ENCODE data around the gene PLEKHG4.
A peak's percentile ranks its signal among the peaks of the same experiment; 100 is the strongest.

PLEKHG4 gene

DNA sequence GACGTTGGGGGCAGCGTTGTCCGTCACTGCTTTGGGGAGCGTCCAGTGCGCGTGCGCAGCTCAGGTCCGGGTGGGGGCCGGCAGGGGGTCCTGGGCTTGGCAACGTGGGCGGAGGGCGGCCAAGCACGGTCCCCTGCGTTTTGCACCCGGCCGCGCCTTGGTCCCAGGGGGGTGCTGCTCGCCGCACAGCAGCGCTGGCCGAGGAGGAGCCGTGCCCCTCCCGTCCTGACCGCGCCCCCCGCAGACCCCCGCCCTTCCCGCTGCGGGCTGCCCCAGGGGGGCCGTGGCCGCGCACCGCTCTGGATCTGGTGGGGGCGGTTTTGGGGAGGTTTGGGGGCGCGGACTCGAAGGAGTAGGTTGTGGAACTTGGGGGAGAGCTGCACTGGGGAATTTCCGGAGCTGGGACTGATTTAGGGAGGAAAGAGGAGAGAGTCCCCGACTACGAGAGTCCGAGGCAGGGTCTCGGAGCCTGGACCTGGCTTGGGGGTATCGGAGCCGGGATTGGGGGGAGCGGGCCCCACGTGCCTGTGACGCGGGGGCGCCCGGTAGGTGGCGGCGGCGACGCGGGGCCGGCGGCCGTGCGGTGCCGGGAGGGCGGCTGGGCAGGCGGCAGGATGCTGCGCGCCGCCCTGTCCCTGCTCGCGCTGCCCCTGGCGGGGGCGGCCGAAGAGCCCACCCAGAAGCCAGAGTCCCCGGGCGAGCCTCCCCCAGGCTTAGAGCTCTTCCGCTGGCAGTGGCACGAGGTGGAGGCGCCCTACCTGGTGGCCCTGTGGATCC lies 30.7 kb upstream of the PLEKHG4 start, which contains the start of gene SLC9A5:
SLC9A5 (plus strand) TSS at position 579 of the 777 bp plus-strand sequence; CDS start at position 615, 36 bp downstream.
- Histone ChIP-seq H3K27ac (ENCODE audit: low read length, poor library complexity, severe bottlenecking) (no peak within 1 kb of the TSS), H3K4me1 (ENCODE audit: control insufficient read depth, insufficient read depth, low read depth, low read length) (peaks cover 46% of the 10 kb centered on the region), H3K14ac (ENCODE audit: low read length in 2 of 2) (peak within 1 kb of the TSS in 1 of 2 experiments; percentile 69), H3K36me3 (ENCODE audit: control insufficient read depth in 1 of 2, insufficient read depth in 2 of 2, low read depth in 1 of 2, low read length in 2 of 2) (peaks cover 8 to 13% of the 10 kb centered on the region in 2 experiments), H2BK5ac (ENCODE audit: low read depth, low read length, poor library complexity, severe bottlenecking) (no peak within 1 kb of the TSS), H2BK120ac (ENCODE audit: low read depth, low read length) (peak within 1 kb of the TSS; percentile 95), H4K8ac (ENCODE audit: low read length) (peak within 1 kb of the TSS; percentile 92), H2BK12ac (ENCODE audit: low read length in 2 of 2) (peak within 1 kb of the TSS in 1 of 2 experiments; percentile 81), H2AFZ (ENCODE audit: low read depth, low read length) (peak within 1 kb of the TSS; percentile 84), H3K9ac (ENCODE audit: low read length) (peak within 1 kb of the TSS; percentile 86), H3K4ac (ENCODE audit: low read depth in 1 of 2, low read length in 2 of 2) (peak within 1 kb of the TSS; percentile 9 to 37), H3K9me3 (ENCODE audit: control insufficient read depth, low read length) (no peaks in the 10 kb centered on the region), H4K91ac (ENCODE audit: low read length) (peak within 1 kb of the TSS; percentile 92), H3K18ac (ENCODE audit: low read depth in 1 of 2, low read length in 2 of 2) (peak within 1 kb of the TSS; percentile 88 to 94), H3K4me2 (ENCODE audit: low read length, poor library complexity, severe bottlenecking) (peak within 1 kb of the TSS; percentile 96), H3K79me1 (replicated peaks; ENCODE audit: low read length, poor library complexity, severe bottlenecking) (peaks cover 4% of the 10 kb centered on the region), H2BK15ac (ENCODE audit: low read depth, poor library complexity, severe bottlenecking) (peak within 1 kb of the TSS; percentile 94), H3K27me3 (ENCODE audit: control insufficient read depth in 1 of 2, insufficient read depth in 1 of 2, low read length in 2 of 2) (peaks cover 0 to 9% of the 10 kb centered on the region in 2 experiments), H3K4me3 (ENCODE audit: insufficient read depth in 1 of 2, low read depth in 1 of 2, low read length in 2 of 2) (peak within 1 kb of the TSS; percentile 69 to 87), H3K23ac (ENCODE audit: low read length in 2 of 2) (peak within 1 kb of the TSS in 1 of 2 experiments; percentile 78), H2AK5ac (ENCODE audit: low read length, severe bottlenecking) (peak within 1 kb of the TSS; percentile 24)
- WGBS = under 1% methylated on average over 73 of the region's 75 CpGs
- DNase-seq = peak; percentile 41

GRCh38 chr16:67249178-67250044 lies 29.9 kb upstream of the PLEKHG4 start:
- Histone ChIP-seq H3K36me3 (ENCODE audit: control insufficient read depth in 1 of 2, insufficient read depth in 2 of 2, low read depth in 1 of 2, low read length in 2 of 2) (peaks cover 8 to 19% of the 10 kb centered on the region in 2 experiments), H3K4me1 (ENCODE audit: control insufficient read depth, insufficient read depth, low read depth, low read length) (peaks cover 40% of the 10 kb centered on the region), H3K18ac (ENCODE audit: low read depth in 1 of 2, low read length in 2 of 2) (peak overlapping the region; percentile 88 to 94), H3K79me1 (replicated peaks; ENCODE audit: low read length, poor library complexity, severe bottlenecking) (peaks cover 2% of the 10 kb centered on the region), H4K8ac (ENCODE audit: low read length) (peak overlapping the region; percentile 92), H3K4me3 (ENCODE audit: insufficient read depth in 1 of 2, low read depth in 1 of 2, low read length in 2 of 2) (peak overlapping the region; percentile 69 to 87), H3K14ac (ENCODE audit: low read length in 2 of 2) (peak overlapping the region in 1 of 2 experiments; percentile 56), H2BK5ac (ENCODE audit: low read depth, low read length, poor library complexity, severe bottlenecking) (no peak overlapping the region), H2BK120ac (ENCODE audit: low read depth, low read length) (peak overlapping the region; percentile 95), H3K9me3 (ENCODE audit: control insufficient read depth, low read length) (no peaks in the 10 kb centered on the region), H4K91ac (ENCODE audit: low read length) (peak overlapping the region; percentile 62), H2BK15ac (ENCODE audit: low read depth, poor library complexity, severe bottlenecking) (peak overlapping the region; percentile 74), H3K4me2 (ENCODE audit: low read length, poor library complexity, severe bottlenecking) (peak overlapping the region; percentile 96), H2AK5ac (ENCODE audit: low read length, severe bottlenecking) (peak overlapping the region; percentile 24), H3K27ac (ENCODE audit: low read length, poor library complexity, severe bottlenecking) (no peak overlapping the region), H3K9ac (ENCODE audit: low read length) (peak overlapping the region; percentile 86), H3K27me3 (ENCODE audit: control insufficient read depth in 1 of 2, insufficient read depth in 1 of 2, low read length in 2 of 2) (peaks cover 0 to 9% of the 10 kb centered on the region in 2 experiments), H2BK12ac (ENCODE audit: low read length in 2 of 2) (peak overlapping the region in 1 of 2 experiments; percentile 45), H3K23ac (ENCODE audit: low read length in 2 of 2) (peak overlapping the region in 1 of 2 experiments; percentile 78), H3K4ac (ENCODE audit: low read depth in 1 of 2, low read length in 2 of 2) (peak overlapping the region in 1 of 2 experiments; percentile 37), H2AFZ (ENCODE audit: low read depth, low read length) (peak overlapping the region; percentile 70)
- 16% methylated on average over 21 of the region's 22 CpGs for WGBS
- DNase-seq = peak; percentile 34

DNA sequence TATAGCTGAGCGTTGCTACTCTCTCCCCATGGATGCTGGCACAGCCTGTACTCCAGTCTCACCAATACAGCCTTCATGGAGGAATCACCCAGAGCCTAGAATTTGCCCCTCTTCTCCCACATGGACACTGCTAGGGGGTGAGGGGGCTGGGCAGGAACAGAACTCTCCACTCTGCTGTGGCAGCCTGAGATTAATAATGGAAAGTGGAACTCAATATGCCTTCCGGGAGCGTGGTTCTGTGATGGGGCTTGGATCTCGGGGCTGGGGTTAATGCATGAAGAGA lies 29.3 kb upstream of the PLEKHG4 start:
- Histone ChIP-seq H3K9ac (ENCODE audit: low read length) (peak overlapping the region; percentile 86), H3K36me3 (ENCODE audit: control insufficient read depth in 1 of 2, insufficient read depth in 2 of 2, low read depth in 1 of 2, low read length in 2 of 2) (peaks cover 8 to 24% of the 10 kb centered on the region in 2 experiments), H3K4me1 (ENCODE audit: control insufficient read depth, insufficient read depth, low read depth, low read length) (peaks cover 34% of the 10 kb centered on the region), H2AFZ (ENCODE audit: low read depth, low read length) (no peak overlapping the region), H2BK5ac (ENCODE audit: low read depth, low read length, poor library complexity, severe bottlenecking) (no peak overlapping the region), H3K27me3 (ENCODE audit: control insufficient read depth in 1 of 2, insufficient read depth in 1 of 2, low read length in 2 of 2) (peaks cover 0 to 9% of the 10 kb centered on the region in 2 experiments), H3K27ac (ENCODE audit: low read length, poor library complexity, severe bottlenecking) (no peak overlapping the region), H3K4me3 (ENCODE audit: insufficient read depth in 1 of 2, low read depth in 1 of 2, low read length in 2 of 2) (peak overlapping the region in 1 of 2 experiments; percentile 87), H3K23ac (ENCODE audit: low read length in 2 of 2) (peak overlapping the region in 1 of 2 experiments; percentile 78), H3K79me1 (replicated peaks; ENCODE audit: low read length, poor library complexity, severe bottlenecking) (peaks cover 2% of the 10 kb centered on the region), H3K4ac (ENCODE audit: low read depth in 1 of 2, low read length in 2 of 2) (peak overlapping the region in 1 of 2 experiments; percentile 37), H3K18ac (ENCODE audit: low read depth in 1 of 2, low read length in 2 of 2) (no peak overlapping the region), H3K14ac (ENCODE audit: low read length in 2 of 2) (no peak overlapping the region), H3K4me2 (ENCODE audit: low read length, poor library complexity, severe bottlenecking) (no peak overlapping the region), H4K91ac (ENCODE audit: low read length) (no peak overlapping the region), H2BK12ac (ENCODE audit: low read length in 2 of 2) (no peak overlapping the region), H2AK5ac (ENCODE audit: low read length, severe bottlenecking) (no peak overlapping the region), H2BK15ac (ENCODE audit: low read depth, poor library complexity, severe bottlenecking) (no peak overlapping the region), H2BK120ac (ENCODE audit: low read depth, low read length) (no peak overlapping the region), H4K8ac (ENCODE audit: low read length) (peak overlapping the region; percentile 73), H3K9me3 (ENCODE audit: control insufficient read depth, low read length) (no peaks in the 10 kb centered on the region)
- DNase-seq = no peak
- WGBS = 97% methylated on average over 3 of the region's 4 CpGs

Measured in mesenchymal stem cell (in vitro differentiated cells and primary cell).